NCI-H2227 (cell line): ENCODE results near the gene LPO.
A peak's percentile ranks its signal among the peaks of the same experiment; 100 is the strongest.

Experiments used
- DNase-seq: peaks from one replicate; lab custom pipeline; 2025; ENCODE audit not compliant: unreplicated experiment; lab: John Stamatoyannopoulos, UW

The LPO gene

GRCh38 chr17:58302919-58303585 lies 64.7 kb downstream of the LPO start:
- no peak for DNase-seq

DNA sequence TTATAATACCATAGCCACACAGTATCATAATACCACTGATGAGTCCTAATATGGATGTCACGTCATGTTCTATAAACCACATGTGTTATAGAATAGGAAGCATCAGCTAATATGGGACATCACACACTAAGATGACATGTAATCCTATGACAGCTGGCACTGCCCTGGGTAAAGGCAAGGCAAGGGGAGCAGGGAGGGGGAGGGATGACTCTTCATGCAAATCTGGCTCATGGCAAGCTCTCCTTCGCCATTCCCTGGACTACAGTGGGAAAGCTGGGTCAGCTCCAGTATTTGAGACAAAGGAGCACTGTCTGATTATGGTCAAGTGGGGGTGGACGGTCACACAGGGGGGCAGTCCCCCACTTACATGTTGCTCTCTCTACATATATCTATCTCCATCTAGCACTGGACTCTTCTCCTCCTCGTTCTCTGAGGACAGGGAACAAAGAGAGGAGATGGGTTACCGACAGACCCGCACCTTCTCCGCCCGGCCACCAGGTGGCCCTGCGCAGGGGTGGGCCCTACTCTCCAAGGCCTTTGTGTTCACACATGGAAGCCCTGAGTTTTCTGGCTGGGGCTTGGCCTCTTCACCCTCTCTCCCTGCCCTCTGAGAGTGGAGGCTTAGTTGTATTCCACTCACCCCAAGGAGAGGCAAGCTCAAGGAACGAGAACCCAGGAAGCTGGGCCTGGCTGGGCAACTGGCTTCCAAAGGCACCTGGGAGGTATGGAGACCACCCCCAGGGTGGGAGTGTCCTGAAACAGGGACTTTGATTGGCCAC lies 65.8 kb downstream of the LPO start:
- DNase-seq: peak; percentile 66

DNA sequence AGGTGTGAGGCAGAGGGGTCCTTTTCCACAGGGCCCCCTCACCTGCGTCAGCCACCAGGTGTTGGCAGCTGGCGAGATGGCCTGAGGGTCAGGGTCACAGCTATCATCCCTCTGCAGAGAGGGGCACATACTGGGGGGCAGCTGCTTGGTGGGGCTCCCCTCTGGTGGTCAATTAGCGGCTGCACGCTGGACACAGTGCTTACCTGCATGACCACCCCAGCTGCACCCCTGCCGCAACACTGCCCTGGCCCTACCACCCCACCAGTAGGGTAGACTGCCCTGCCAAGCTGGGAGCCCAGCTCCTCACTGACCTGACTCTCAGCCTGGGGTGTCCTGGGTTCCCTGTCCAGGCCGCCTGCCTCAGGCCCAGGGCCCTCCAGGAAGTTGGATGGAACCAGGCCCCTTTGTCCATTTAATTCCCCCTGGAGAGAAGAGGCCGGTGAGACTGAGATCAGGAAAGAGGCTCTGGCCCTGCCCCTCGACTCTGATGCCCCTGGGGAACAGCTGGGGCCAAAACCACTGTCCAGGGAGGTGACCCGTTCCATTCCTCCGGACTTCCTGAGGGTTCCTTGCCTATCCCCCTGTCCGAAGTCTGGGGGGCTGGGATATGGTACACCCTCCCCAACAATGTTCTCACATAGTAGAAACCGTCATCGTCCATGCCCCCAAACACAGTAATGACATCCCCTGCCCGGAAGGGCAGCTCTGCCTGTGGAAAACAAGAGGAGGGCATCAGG lies 66.5 kb downstream of the LPO start:
- DNase-seq: no peak

DNA sequence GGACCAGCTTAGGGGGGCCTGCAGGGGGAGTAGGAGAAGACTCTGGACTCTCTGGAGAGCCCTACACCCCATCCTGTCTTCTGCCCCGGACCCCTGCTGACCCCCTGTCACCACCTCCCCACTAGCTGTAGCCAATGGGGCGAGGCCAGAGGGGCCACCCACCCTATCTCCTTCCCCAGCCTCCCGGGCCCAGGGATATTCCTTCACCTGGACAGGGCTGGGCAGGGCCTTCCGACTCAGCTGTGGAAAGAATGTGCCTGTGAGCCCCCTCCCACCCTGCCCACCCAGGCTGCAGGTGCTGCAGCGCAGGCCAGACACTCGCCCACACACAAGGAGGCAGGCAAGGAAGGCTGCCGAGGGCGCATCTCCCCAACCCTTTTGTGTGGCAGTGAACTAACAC lies 67.2 kb downstream of the LPO start:
- DNase-seq: no peak

DNA sequence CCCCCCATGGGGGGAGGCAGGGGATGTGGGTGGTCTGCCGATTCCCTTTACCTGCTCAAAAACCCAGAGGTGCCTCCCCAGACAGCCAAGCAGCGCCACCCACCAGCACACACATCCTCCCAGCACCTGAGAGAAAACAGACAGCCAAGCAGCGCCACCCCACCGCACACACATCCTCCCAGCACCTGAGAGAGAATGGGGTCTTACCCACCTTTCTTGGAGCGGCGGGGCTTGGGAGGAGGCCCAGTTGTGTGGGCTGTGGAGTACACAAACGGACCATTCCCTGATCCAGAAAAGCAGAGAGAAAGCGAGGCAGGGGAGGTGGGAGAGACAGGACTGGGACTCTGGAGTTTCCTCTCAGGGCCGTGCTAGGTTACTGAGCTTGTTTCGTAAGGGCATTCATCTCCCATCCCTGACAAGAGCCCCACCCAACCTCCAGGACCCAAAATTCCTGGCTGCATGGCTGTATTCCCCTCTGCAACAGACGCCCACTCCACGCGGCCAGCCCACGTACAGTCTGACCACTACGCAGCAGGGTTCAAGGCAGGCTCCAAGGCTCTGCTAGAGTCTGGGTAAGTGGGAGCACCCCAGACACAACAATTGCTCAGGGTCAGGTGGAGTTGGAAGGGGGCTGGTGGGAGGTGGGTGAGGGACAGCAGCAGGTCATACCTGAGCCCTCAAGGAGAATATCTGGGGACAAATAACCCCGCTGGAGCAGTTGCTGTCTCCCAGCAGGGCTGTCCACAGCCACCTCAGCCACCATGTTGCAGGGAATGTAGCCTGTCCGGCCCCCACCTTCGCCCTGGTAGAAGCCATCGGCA lies 68.0 kb downstream of the LPO start:
- DNase-seq: no peak

GRCh38 chr17:58307468-58308172 lies 69.2 kb downstream of the LPO start:
- no peak for DNase-seq

DNA sequence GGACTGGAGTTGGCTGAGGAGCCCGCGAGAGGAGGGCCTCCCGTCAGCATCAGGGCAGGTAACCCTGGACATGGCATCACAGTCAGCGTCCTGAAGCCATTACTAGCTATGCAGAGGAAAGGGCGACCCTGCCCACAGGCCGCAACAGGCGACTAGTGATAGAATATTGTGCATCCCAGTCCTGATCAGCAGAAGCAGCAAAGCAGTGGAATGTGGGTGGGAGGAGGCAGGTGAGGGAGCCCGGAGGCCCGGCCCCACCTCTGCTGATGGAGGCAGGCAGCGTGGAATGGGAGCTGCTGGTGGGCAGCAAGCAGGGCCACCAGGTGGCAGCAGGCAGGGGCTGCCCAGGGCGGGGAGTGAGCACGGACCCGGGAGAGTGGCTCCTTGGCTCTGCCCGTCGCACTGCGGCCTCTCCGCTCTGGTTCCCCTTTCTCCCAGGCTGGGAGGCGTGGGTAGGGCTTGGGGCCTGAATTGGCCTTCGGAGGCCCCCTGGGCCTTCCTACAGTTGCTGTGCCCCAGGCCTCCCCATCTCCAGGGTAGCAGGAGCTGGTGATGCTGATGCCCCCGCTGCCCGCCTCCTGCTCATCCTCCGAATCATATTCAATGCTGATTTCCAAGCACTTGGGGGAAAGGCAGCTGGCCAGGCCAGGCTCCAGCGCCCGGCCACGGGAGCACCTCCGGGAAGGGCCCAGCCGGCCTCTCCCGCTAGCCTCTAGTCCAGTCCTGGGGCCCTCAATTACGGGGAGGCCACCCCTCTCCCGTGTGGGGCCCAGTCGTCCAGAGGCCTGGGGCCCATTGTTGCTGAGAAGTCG lies 70.0 kb downstream of the LPO start:
- DNase-seq: peak; percentile 13

DNA sequence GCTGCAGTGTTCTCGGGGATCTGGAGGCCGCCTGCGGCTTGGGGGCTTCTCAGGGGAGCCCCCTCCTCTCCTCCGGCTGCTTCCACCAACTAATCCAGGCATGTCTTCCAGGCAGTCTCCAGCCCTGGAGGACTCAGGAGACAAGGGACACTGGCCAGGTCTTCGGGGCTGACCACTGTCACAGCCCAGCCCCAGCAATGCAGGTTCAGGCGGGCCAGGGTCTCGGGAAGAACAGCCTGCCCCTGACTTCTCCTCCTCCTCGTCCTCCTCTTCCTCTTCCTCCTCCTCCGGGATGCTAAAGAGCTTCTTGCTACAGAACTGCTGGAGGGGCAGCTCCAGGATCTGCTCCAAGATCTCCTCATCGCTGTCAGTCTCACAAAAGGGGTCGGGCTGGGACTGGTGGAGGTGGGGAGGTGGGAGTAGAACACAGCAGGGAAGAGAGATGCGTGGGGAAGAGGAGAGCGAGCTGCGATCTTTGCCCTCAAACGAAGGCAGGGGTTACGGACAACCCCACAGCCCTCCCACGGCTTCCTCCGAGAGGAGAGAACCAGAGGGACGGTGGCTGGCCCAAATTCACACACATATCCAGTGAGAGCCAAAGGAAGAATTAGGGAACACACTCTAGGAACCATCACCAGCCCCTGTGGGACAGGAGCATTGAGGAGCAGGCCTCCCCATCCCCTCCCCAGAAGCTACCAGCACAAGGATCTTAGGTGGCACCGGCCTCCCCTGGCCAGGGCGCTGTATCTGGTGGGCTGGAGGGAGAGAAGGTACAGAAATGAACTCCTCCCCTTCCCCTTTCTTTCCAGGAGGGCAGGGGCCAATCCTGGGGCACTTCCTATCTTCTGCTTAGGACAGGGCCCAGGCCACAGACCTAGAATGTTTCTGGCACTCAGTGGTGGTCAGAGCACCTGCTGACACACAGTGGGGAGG lies 70.9 kb downstream of the LPO start:
- no peak for DNase-seq

GRCh38 chr17:58309918-58310259 lies 71.5 kb downstream of the LPO start:
- no peak for DNase-seq

- no peak for DNase-seq
These were observed 72.4 kb downstream of the LPO start for GRCh38 chr17:58310511-58311428.

DNA sequence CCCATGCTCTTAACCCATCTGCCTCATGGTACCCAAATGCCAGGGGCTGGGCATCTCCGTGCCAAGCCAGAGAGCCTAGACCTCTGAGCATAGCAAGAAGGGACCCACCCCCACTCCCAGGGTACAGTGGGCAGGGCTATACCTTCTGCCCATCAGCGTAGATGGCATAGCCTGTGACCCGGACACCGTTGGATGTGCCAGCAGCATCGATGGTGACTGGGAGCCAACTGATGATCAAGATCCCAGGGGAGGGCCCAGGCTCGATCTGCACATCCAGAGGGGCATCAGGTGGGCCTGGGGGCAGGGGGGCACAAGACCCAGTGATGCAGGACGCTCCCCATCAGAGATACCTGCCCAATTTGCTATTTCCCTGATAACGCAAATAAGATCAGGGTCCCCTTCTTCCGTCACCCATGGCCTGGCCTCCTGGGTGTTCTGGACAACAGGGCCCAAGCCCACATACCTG lies 73.1 kb downstream of the LPO start:
- DNase-seq: no peak

- DNase-seq: no peak
These were observed 73.7 kb downstream of the LPO start for GRCh38 chr17:58312021-58312630.

DNA sequence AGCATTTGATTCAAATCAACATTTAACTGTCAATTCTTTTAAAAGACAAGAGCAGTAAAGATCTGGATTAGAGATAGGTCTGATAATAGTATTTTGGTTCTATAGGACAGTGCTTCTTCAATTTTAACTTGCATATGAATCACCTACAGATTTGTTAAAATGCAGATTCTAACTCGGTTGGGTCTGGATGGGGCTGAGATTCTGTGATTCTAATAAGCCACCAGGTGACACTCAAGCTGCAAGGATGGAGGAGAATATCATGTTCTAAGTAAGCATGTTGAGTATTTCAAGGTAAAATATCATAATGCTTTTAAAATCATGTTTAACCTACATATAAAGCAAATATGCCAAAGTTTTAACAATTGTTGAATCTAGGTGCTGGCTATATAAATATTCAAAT lies 74.4 kb downstream of the LPO start:
- no peak for DNase-seq

DNA sequence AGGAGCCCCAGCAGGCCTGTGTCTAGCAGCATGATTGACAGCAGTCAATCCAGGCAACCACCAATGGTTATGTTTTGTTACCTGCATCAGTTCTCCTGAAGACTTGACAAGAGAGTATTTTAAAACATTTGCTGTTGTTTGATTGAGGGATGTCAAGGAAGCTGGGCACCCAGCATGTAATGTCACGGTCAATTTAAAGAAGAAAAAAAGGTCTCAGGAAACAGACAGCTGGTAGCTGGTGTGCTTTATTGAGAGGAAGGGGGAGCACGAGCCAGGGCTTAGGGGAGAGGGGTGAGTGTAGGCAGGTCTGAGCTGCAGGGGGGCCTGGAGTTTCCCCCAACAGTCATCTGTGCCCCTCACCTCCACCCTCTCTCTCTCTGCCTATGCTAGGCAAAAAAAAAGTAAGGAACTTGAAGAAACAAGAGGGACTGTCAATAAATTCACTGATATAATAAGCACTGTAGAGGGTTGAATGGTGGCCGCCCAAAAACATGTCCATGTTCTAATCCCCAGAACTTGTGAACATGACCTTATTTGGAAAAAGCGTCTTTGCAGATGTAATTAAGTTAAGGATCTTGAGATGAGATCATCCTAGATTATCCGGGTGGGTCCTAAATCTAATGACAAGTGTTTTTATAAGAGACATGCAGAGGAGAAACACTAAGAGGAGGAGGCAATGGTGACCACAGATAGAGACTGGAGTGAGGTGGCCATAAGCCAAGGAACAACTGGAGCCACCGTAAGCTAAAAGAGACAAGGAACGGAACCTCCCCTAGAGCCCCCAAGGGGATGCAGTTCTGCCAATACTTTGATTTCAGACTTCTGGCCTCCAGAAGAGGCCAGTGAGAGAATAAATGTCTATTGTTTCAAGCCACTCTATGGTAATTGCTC lies 75.7 kb downstream of the LPO start:
- DNase-seq: no peak

DNA sequence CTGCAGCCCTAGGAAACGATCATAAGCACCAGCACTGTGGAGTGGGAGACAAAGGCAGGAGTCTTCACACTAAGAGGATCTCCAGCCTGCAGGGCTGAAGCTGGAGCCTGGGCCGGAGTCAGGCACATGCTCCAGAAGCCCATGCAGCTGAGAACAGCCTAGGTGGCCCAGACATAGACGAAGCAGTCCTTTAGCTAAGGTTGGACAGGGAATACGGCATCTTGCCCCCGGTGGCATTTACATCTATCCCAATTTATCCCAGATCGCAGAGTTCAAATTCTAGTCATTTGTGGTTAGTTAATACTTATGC lies 76.3 kb downstream of the LPO start:
- DNase-seq: no peak

DNA sequence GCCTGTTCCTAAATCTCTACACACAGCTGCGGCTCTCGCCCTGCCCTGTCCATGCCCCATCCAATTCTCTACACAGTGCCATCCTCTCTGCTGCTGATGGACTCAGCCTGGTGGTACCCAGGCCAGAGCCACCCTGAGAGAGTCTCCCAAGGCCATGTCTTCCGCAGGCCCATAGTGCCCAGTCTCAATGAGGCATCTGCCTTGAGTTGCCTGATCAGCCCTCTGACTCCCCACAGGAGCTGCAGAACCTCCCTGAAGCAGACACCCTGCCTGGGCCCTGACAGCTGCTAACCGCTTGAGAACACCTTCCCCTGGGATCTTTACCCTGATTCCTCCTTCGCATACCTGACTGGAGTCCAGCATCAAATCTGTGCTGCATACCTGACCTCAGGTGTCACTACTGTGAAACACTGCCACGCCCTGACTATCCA lies 76.9 kb downstream of the LPO start:
- no peak for DNase-seq
